Measurements from ENCODE around the gene CFAP107. TPM values are rescaled to one million over a fixed set of nuclear protein-coding genes. Genes with fewer than 3 reads are reported as not detected.

The CFAP107 gene
- total and polyA plus RNA-seq, 11 donors, result not detected

DNA sequence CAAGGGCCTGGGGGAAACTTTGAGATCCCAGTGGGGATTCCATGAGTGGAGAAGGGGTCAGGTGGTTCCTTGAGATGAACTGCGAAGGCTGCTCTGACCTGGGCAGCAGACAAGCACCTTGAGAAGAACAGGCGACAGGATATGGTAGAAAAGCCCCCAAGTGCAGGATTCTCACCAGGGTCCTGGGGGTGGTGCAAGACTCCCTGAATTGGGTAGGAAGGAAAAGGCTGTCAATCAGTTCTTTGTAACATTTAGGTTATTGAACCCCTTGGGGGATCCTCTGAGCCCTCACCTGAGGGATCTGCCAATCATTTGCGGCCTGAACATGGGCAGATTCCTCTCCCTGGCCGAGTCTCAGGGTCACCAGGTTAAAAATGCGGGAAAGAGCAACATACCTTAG lies 25.2 kb downstream of the CFAP107 start:
- WGBS, 4 donors, result 67 to 72% (median 69%) methylated on average over 5 of the region's 5 CpGs
- DNase-seq, result no peak
- peaks cover 0 to 42% (median 12%) of the 10 kb centered on the region in 9 donors for H3K27me3 ChIP-seq

DNA sequence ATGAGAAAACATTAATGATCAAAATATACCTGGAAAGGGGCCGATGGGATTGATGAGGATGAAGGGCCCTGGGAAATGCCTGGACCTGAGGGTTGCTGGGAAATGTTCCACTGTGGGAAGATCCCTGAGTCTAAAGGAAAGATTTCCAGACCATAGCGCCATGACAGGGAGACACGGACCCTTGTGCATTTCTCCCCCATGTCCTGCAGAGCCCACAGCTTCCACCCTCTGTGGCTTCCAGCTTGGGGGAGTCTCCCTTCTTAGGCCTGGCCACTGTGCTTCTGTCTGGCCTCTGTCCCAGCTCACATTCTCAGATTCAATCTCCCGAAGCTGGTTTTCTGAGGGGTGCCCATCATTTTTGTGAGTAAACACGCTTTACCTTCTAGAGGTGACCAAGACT lies 26.5 kb downstream of the CFAP107 start:
- H3K27ac ChIP-seq, result no peak overlapping the region
- DNase-seq (no peak), ATAC-seq (no peak)
- H3K36me3 ChIP-seq, result no peaks in the 10 kb centered on the region
- H3K9me3 ChIP-seq, result peaks cover 0 to 4% (median 0%) of the 10 kb centered on the region in 12 donors
- no peak overlapping the region for H3K4me3 ChIP-seq
- peaks cover 0 to 42% (median 12%) of the 10 kb centered on the region in 9 donors for H3K27me3 ChIP-seq
- WGBS, 4 donors, result 80 to 89% (median 83%) methylated on average over 5 of the region's 5 CpGs
- TF ChIP-seq, protein P1, sequence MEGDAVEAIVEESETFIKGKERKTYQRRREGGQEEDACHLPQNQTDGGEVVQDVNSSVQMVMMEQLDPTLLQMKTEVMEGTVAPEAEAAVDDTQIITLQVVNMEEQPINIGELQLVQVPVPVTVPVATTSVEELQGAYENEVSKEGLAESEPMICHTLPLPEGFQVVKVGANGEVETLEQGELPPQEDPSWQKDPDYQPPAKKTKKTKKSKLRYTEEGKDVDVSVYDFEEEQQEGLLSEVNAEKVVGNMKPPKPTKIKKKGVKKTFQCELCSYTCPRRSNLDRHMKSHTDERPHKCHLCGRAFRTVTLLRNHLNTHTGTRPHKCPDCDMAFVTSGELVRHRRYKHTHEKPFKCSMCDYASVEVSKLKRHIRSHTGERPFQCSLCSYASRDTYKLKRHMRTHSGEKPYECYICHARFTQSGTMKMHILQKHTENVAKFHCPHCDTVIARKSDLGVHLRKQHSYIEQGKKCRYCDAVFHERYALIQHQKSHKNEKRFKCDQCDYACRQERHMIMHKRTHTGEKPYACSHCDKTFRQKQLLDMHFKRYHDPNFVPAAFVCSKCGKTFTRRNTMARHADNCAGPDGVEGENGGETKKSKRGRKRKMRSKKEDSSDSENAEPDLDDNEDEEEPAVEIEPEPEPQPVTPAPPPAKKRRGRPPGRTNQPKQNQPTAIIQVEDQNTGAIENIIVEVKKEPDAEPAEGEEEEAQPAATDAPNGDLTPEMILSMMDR (IDR thresholded peaks at IDR 0.05), result no peak
- no peak for TF ChIP-seq POLR2A (IDR thresholded peaks at IDR 0.05)
- intact Hi-C loops (cut with DNase I), result no loop called here
- no peaks in the 10 kb centered on the region for H3K4me1 ChIP-seq

More for the DNA sequence above, 25.2 kb downstream of the CFAP107 start:
- no peak for ATAC-seq
- intact Hi-C loops (cut with DNase I), result no loop called here
- Histone ChIP-seq H3K4me3 (no peak overlapping the region), H3K27ac (no peak overlapping the region), H3K36me3 (no peaks in the 10 kb centered on the region), H3K9me3 (peaks cover 0 to 4% (median 0%) of the 10 kb centered on the region in 12 donors), H3K4me1 (no peaks in the 10 kb centered on the region)
- TF ChIP-seq, protein P1 (IDR thresholded peaks at IDR 0.05), result no peak
- no peak for TF ChIP-seq POLR2A (IDR thresholded peaks at IDR 0.05)

DNA sequence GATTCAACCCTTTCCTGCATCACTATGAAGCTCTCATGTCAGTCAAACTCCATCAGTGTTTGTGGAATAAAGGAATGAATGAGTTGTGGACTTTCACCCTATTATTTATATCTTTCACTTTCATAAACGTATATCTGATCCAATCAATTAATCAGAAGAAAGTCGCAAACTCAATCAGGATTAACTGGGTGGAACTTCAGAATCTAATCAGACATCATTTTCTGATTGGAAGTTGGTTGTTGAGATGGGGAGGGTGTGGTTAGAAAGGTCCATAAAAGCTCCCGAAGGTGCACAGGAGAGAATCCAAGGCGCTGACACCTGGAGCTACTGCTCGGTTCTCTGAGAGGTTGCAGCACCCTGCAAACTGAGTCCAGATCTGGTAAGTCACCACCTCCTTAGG lies 27.4 kb downstream of the CFAP107 start, which contains the start of gene PRAMEF12:
Gene PRAMEF12 (plus strand): TSS at position 301 of the 400 bp plus-strand sequence. CDS start 1,130 bp downstream, outside the sequence.
- TF ChIP-seq POLR2A (IDR thresholded peaks at IDR 0.05), result no peak
- TF ChIP-seq, protein P1 (IDR thresholded peaks at IDR 0.05), result no peak
- peaks cover 0 to 45% (median 12%) of the 10 kb centered on the region in 9 donors for H3K27me3 ChIP-seq
- no peak within 1 kb of the TSS for H3K27ac ChIP-seq
- H3K4me3 ChIP-seq, result no peak within 1 kb of the TSS
- H3K9me3 ChIP-seq, result peaks cover 0 to 4% (median 0%) of the 10 kb centered on the region in 12 donors
- intact Hi-C loops (cut with DNase I), result no loop called here
- no peaks in the 10 kb centered on the region for H3K36me3 ChIP-seq
- 81 to 88% (median 86%) methylated on average over 5 of the region's 5 CpGs for WGBS, 4 donors
- no peaks in the 10 kb centered on the region for H3K4me1 ChIP-seq
- ATAC-seq (no peak), DNase-seq (no peak)

DNA sequence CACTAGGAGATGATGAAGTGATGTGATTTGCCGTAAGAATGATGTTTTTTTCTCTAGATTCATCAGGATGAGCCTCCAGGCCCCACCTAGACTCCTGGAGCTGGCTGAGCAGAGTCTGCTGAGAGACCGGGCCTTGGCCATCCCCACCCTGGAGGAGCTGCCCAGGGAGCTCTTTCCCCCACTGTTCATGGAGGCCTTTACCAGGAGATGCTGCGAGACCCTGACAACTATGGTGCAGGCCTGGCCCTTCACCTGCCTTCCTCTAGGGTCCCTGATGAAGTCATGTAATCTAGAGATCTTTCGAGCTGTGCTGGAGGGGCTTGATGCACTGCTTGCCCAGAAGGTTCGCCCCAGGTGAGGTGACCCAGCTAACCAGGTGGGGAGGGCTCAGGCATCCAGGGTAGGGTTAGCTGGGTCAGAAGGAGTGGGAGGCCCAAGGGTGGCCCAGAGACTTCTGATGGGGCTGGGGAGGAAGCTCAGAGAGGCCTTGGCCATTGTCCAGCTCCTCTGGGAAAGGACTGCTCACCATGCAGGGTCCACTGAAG lies 28.9 kb downstream of the CFAP107 start:
- DNase-seq, result no peak
- intact Hi-C loops (cut with DNase I), result no loop called here
- ATAC-seq, result no peak
- Histone ChIP-seq H3K4me3 (no peak overlapping the region), H3K36me3 (no peaks in the 10 kb centered on the region), H3K9me3 (peaks cover 0 to 4% (median 0%) of the 10 kb centered on the region in 12 donors), H3K4me1 (no peaks in the 10 kb centered on the region), H3K27ac (no peak overlapping the region), H3K27me3 (peaks cover 0 to 33% (median 8%) of the 10 kb centered on the region in 9 donors)
- WGBS, 4 donors, result 55 to 77% (median 70%) methylated on average over 1 to 5 of the region's 5 CpGs
- TF ChIP-seq POLR2A (IDR thresholded peaks at IDR 0.05), result no peak
- TF ChIP-seq, protein P1 (IDR thresholded peaks at IDR 0.05), result no peak
